Gastroesophageal sphincter (tissue), 3 donors: ENCODE data around the gene GRPEL1.

Experiments
- EP300 ChIP-seq: sonication (generic); formaldehyde crosslinking; IDR thresholded peaks from one replicate; pipeline ENCODE4 v1.6.1; 2017; ENCODE audit warnings: antibody characterized with exemption, mild to moderate bottlenecking
- POLR2A ChIP-seq, 2 donors: fragments of 450-650 bp; IDR thresholded peaks; one replicate each; pipeline ENCODE4 v1.6.1; 2017; ENCODE audit warnings: antibody characterized with exemption in 2 of 2, mild to moderate bottlenecking in 2 of 2, moderate library complexity in 1 of 2
- TF ChIP-seq, protein P1 (sequence below), 4 experiments: fragments of 200-600 bp in 2 of 4; fragments of 450-650 bp in 2 of 4; sonication (generic) in 1 of 4; IDR thresholded peaks; one replicate each; pipeline ENCODE4 v1.5.1; 2017 to 2019; ENCODE audit warnings: antibody characterized with exemption in 4 of 4, mild to moderate bottlenecking in 2 of 4, moderate library complexity in 2 of 4

DNA sequence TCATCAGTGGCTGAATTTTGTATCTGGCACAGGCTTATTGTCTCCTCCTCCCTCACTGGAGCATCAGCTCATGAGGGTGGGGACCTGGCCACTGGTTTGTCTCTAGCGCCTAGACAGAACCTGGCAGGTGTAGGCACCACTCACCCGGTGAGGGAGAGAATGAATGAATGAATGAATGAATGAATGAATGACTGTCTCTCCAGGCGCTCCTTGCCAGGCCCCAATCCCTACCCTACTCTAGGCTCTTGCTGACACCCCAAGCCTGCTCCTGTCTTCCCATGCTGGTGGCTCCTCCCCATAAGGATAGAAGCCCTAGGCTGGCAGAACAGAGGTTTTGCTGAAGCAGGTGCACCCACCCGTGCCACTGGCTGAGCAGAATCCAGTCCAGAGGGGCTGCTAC lies 41.3 kb upstream of the GRPEL1 start:
- TF ChIP-seq POLR2A (IDR thresholded peaks at IDR 0.05) (no peak), EP300 (no peak)
- TF ChIP-seq, protein P1, sequence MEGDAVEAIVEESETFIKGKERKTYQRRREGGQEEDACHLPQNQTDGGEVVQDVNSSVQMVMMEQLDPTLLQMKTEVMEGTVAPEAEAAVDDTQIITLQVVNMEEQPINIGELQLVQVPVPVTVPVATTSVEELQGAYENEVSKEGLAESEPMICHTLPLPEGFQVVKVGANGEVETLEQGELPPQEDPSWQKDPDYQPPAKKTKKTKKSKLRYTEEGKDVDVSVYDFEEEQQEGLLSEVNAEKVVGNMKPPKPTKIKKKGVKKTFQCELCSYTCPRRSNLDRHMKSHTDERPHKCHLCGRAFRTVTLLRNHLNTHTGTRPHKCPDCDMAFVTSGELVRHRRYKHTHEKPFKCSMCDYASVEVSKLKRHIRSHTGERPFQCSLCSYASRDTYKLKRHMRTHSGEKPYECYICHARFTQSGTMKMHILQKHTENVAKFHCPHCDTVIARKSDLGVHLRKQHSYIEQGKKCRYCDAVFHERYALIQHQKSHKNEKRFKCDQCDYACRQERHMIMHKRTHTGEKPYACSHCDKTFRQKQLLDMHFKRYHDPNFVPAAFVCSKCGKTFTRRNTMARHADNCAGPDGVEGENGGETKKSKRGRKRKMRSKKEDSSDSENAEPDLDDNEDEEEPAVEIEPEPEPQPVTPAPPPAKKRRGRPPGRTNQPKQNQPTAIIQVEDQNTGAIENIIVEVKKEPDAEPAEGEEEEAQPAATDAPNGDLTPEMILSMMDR (IDR thresholded peaks at IDR 0.05), result no peak
